ENCODE measurements around the gene REPIN1. TPM values are rescaled to one million over a fixed set of nuclear protein-coding genes. Genes with fewer than 3 reads are reported as not detected.
A peak's percentile ranks its signal among the peaks of the same experiment; 100 is the strongest.

Gene REPIN1
- total and polyA plus RNA-seq, 9 of the 15 experiments (the other 6 are each of a cell fraction or from before 2014, with no cell fraction given): 8.1 to 283 (median 94.3) TPM

- TF ChIP-seq, protein P1, sequence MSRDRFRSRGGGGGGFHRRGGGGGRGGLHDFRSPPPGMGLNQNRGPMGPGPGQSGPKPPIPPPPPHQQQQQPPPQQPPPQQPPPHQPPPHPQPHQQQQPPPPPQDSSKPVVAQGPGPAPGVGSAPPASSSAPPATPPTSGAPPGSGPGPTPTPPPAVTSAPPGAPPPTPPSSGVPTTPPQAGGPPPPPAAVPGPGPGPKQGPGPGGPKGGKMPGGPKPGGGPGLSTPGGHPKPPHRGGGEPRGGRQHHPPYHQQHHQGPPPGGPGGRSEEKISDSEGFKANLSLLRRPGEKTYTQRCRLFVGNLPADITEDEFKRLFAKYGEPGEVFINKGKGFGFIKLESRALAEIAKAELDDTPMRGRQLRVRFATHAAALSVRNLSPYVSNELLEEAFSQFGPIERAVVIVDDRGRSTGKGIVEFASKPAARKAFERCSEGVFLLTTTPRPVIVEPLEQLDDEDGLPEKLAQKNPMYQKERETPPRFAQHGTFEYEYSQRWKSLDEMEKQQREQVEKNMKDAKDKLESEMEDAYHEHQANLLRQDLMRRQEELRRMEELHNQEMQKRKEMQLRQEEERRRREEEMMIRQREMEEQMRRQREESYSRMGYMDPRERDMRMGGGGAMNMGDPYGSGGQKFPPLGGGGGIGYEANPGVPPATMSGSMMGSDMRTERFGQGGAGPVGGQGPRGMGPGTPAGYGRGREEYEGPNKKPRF (IDR thresholded peaks at IDR 0.05; ENCODE audit: low read depth, low read length): no peak
- TF ChIP-seq TCF3 (CRISPR knock-in tag; IDR thresholded peaks at IDR 0.05): no peak
- TF ChIP-seq HDGF (IDR thresholded peaks at IDR 0.05): no peak
- TF ChIP-seq SETDB1 (IDR thresholded peaks at IDR 0.05; ENCODE audit: low read length): no peak
- TF ChIP-seq, protein P2, sequence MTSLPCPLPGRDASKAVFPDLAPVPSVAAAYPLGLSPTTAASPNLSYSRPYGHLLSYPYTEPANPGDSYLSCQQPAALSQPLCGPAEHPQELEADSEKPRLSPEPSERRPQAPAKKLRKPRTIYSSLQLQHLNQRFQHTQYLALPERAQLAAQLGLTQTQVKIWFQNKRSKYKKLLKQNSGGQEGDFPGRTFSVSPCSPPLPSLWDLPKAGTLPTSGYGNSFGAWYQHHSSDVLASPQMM (CRISPR knock-in tag; IDR thresholded peaks at IDR 0.05): no peak
- TF ChIP-seq RAD21 (CRISPR knock-in tag; conservative IDR thresholded peaks at IDR 0.05 in 1 of 2, IDR thresholded peaks at IDR 0.05 in 1 of 2): peak; percentile 98 to 99
- TF ChIP-seq ETV6 (IDR thresholded peaks at IDR 0.05; ENCODE audit: borderline replicate concordance in 1 of 2, low read depth in 2 of 2, low read length in 1 of 2): no peak
- no peak for TF ChIP-seq ETV6 (CRISPR knock-in tag; IDR thresholded peaks at IDR 0.05; ENCODE audit: borderline replicate concordance)
- peak in 1 of 2 experiments; percentile 49; a peak in 1 of 4 replicates for TF ChIP-seq TBL1XR1 (IDR thresholded peaks at IDR 0.05; ENCODE audit: low read length in 2 of 2)
- 0 out of 2 replicates have a peak, but pooled peaks have one; percentile 13 for TF ChIP-seq ZNF75A (CRISPR knock-in tag; IDR thresholded peaks at IDR 0.05)
- peak; percentile 45 for TF ChIP-seq RBBP5 (IDR thresholded peaks at IDR 0.05; ENCODE audit: borderline replicate concordance, insufficient read depth, low read length, poor library complexity, severe bottlenecking)
- no peak for TF ChIP-seq VEZF1 (CRISPR knock-in tag; IDR thresholded peaks at IDR 0.05)
- TF ChIP-seq GTF2A2 (tag; IDR thresholded peaks at IDR 0.05): no peak
- no peak for TF ChIP-seq BACH1 (tag; IDR thresholded peaks at IDR 0.05)
- no peak for TF ChIP-seq ZNF212 (CRISPR knock-in tag; IDR thresholded peaks at IDR 0.05)
- TF ChIP-seq MXI1 (IDR thresholded peaks at IDR 0.05; ENCODE audit: low read depth, low read length): no peak
- TF ChIP-seq E2F8 (IDR thresholded peaks at IDR 0.05; ENCODE audit: low read depth, partially characterized antibody): peak; percentile 54
- TF ChIP-seq FOXM1 (IDR thresholded peaks at IDR 0.05; ENCODE audit: low read depth): peak; percentile 63
- TF ChIP-seq FOXM1 (CRISPR knock-in tag; IDR thresholded peaks at IDR 0.05; ENCODE audit: low read depth): no peak
- no peak for TF ChIP-seq ZNF766 (CRISPR knock-in tag; conservative IDR thresholded peaks at IDR 0.05)
- TF ChIP-seq RHOXF2B (CRISPR knock-in tag; conservative IDR thresholded peaks at IDR 0.05): no peak
- TF ChIP-seq GTF2E2 (tag; IDR thresholded peaks at IDR 0.05): no peak
Observed at GRCh38 chr7:150420987-150421674, 52.5 kb downstream of the REPIN1 start (continued).

Data from K562 (cell line).